NCI-H460 (cell line): Measurements from ENCODE around the gene TLK1. TPM values are rescaled to one million over a fixed set of nuclear protein-coding genes. Genes with fewer than 3 reads are reported as not detected.

Source experiments
- DNase-seq: peaks from one replicate; pipeline ENCODE4 v3.0.0-alpha.2; 2016; ENCODE audit warnings: low read depth; ENCODE audit errors: extremely low read depth
- total RNA-seq: library from RNA; depleted of rRNA; stranded (reverse); fragments of >200 nt; shearing (Covaris generic); gene quantifications from 2 replicates; pipeline ENCODE4 v1.2.3, GENCODE V29; 2014; rRNA removed

TLK1 gene
- total RNA-seq, 1 experiment from 2014 or later = 14.4 TPM

DNA sequence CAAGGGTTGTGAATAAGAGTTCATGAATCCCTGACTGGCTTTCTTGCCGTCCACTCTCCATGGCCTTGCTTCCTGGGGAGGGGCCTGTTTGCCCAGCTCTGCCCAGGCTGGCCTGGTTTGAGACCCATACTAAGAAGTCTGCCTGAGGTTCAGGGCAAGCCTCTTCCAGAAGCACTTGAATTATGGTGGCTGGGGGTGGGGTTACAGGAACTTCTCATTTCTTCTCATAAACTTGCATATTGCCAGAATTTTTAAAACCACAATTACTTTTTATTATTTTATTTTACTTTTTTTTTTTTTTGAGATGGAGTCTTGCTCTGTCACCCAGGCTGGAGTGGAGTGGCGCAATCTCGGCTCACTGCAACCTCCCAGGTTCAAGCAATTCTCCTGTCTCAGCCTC lies 189.6 kb downstream of the TLK1 start:
- DNase-seq = no peak

DNA sequence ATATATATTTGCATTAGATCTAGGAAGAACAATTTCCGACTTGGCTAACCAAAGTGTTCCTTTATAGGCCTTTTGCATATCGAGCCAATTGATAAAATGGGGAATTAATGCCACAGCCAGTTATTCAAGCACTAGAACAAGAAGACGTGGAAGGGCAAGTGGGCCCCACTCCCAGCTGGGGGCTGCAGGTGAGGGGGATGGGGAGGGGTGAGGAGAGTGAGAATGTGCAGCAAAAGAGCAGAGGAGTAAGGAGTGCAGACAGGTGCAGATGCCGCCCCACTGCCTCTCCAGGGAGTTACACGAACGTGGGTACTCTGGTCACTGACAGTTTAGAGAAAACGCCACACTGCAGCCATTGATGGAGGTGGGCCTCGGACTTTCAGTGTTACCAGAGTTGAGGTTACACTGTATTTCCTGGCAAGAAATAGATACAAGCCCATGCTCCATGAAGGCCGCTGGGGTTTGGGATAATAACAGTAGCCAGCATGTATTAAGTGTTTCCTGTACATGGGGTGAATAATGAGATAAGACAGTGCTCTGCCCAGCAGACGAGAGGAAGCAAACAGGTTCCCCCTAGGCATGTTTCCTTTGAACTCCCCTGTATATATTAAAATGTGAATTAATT lies 190.7 kb downstream of the TLK1 start:
- DNase-seq = no peak

GRCh38 chr2:170969030-170969429 lies 191.7 kb downstream of the TLK1 start:
- DNase-seq = no peak

DNA sequence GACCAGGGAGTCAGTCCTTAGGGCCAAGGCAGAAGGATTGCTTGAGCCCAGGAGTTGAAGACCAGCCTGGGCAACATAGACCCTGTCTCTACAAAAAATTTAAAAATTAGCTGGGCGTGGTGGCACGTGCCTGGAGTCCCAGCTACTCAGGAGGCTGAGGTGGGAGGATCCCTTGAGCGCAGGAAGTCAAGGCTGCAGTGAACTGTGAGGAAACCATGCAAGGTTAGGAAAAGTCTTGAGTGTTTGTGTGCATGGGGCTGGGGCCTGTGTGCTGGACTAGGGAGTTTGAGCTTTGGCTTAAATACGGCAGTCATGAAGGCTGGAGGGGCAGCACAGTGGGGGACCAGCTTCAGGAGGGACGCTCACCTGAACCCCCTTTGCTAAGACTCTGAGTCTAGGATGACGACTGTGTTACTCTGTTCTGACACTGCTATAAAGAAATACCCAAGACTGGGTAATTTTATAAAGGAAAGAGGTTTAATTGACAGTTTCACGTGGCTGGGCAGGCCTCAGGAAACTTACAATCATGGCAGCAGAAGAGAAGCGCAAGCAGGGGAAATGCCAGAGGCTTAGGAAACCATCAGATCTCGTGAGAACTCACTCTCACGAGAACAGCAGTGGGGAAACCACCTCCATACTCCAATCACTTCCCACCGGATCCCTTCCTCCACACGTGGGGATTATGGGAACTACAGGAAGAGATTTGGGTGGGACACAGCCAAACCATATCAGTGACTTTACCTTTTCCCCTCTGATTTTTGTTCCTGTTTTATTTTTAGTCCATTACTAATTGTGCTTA lies 192.3 kb downstream of the TLK1 start:
- no peak for DNase-seq

DNA sequence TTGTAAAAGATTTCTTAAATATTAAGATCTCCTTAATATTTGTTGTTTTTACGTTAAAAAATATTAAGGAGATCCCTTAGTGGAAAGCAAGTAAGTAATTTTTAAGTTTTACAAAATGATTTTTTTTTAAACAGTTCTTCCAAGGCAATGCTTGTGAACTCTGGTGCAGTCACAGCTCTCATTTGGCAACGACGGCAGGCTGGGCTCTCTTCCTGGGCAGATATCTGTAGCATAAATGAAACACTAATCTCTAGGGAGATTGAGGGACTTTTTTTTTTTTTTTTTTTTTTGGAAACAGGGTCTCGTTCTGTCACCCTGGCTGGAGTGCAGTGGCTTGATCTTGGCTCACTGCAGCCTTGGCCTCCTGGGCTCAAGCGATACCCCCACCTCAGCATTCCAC lies 193.1 kb downstream of the TLK1 start:
- no peak for DNase-seq

DNA sequence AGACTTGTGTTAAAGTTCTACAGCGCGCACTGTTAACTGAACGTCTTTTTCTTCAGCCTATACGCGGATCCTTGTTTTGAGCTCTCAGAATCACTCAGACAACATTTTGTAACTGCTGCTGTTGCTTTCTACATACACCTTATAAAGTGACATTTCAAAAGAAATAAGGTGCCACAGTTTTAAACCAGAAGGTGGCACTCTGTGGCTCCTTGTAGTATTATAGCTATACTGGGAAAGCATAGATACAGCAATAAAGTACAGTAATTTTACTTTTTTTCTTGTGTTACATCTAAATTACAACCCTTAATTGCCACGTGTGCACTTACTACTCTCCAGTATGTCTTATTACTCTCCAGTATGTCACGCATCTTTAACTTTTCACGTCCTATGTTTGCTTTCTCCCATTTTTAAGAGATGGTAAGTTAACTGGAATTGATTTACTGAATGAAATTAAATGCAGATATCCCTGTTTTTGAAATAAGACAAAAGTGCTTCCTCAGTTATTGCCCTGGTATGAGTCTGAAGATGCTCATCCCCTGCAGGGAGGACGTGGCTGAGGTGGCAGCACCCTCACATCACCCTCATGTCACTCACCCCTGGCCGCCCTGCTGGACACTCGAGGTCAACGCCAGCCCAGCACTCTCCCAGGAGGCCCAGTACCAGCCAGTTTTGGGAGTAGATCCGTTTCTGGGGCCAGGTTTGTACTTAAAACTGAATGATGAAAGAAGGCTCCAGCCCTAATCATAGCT lies 193.9 kb downstream of the TLK1 start:
- DNase-seq = peak; percentile 25

- no peak for DNase-seq
Observed at GRCh38 chr2:170965446-170966225, 195.1 kb downstream of the TLK1 start.

GRCh38 chr2:170963386-170963785 lies 197.3 kb downstream of the TLK1 start:
- no peak for DNase-seq

DNA sequence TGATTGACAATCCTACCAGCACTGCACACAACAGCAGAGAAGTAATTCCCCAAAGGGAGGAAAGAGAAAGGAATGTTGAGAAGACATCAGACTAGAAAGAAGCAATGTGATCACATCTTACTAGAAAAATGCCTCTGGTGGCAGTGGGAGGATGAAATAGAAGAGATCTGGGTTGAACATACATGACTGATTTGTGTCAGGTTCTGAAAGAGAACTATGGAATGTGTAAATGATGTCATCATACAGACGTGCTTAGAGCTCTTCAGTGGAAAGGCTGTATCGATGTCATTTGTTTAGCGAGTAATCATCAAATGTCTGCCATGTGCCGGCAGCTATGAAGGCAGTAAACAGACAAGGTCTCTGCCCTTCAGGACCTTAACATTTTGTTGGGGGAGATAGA lies 206.8 kb downstream of the TLK1 start:
- no peak for DNase-seq

- DNase-seq = no peak
Observed at GRCh38 chr2:170950221-170950761, 210.4 kb downstream of the TLK1 start.

DNA sequence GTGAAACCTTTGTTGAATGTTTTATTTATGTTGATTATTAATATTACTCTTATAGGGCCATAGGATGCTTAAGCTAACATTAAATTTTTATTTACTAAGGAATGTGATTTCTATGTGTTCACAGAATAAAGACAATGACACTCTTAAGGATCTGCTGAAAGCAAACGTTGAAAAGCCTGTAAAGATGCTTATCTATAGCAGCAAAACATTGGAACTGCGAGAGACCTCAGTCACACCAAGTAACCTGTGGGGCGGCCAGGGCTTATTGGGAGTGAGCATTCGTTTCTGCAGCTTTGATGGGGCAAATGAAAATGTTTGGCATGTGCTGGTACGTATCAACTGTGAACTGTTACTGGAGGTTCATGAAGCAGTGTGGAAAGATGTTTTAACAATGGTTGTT lies 211.3 kb downstream of the TLK1 start:
- no peak for DNase-seq

- DNase-seq = no peak
Observed at GRCh38 chr2:170944545-170944944, 216.1 kb downstream of the TLK1 start.

GRCh38 chr2:170943596-170943995 lies 217.1 kb downstream of the TLK1 start:
- DNase-seq = no peak

- DNase-seq = no peak
Observed at GRCh38 chr2:170943041-170943440, 217.7 kb downstream of the TLK1 start.

DNA sequence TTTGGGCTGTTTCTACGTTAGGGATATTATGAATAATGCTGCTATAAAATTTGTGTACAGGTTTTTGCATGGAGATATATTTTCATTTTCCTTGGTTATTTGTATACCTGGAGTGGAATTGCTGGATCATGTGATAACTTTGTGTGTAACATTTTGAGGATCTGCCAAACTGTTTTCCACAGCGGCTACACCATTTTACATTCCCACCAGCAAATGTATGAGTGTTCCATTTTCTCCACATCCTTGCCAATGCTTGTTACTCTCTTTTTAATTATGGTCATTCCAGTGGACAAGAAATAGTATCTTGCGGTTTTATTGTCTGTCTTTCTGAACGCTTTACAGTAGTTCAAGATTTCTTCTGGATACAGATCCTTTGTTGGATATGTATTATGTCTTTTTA lies 218.1 kb downstream of the TLK1 start:
- DNase-seq = no peak

Other genes starting within 250 kb of the TLK1 start
- 46.8 and 55.6 TPM in 2 replicates for gene GORASP2, start 231.6 kb downstream of the TLK1 start, total RNA-seq